ENCODE results near the gene TMEM132C. TPM values are rescaled to one million over a fixed set of nuclear protein-coding genes. Genes with fewer than 3 reads are reported as not detected.

Gene TMEM132C
- total and polyA plus RNA-seq, 4 donors = 0.05 to 0.08 (median 0.05) TPM; not detected in 1

- WGBS = 84% methylated on average over 10 of the region's 10 CpGs
- Histone ChIP-seq H3K36me3 (ENCODE audit: control insufficient read depth in 4 of 4, insufficient read depth in 3 of 4, low read depth in 1 of 4, low read length in 3 of 4) (no peaks in the 10 kb centered on the region), H3K4me1 (ENCODE audit: control insufficient read depth in 4 of 4, insufficient read depth in 4 of 4, low read length in 3 of 4) (no peaks in the 10 kb centered on the region), H3K27me3 (ENCODE audit: control insufficient read depth in 4 of 4, insufficient read depth in 4 of 4, low read length in 3 of 4) (no peaks in the 10 kb centered on the region), H3K27ac (ENCODE audit: low read depth in 1 of 2, low read length in 2 of 2) (no peak overlapping the region), H3K9me3 (ENCODE audit: control insufficient read depth in 4 of 4, low read length in 3 of 4) (peaks cover 0 to 4% (median 0%) of the 10 kb centered on the region in 4 donors), H3K4me3 (ENCODE audit: low read depth in 1 of 3, low read length in 3 of 3) (no peak overlapping the region), H3K9ac (ENCODE audit: low read depth in 1 of 2, low read length in 2 of 2) (no peak overlapping the region)
- no peak for DNase-seq (ENCODE audit: low spot score)
- TF ChIP-seq SP1 (IDR thresholded peaks at IDR 0.05) (no peak), GABPA (IDR thresholded peaks at IDR 0.05 in 1 of 2, conservative IDR thresholded peaks at IDR 0.05 in 1 of 2) (no peak), ATF3 (IDR thresholded peaks at IDR 0.05) (no peak), RXRA (IDR thresholded peaks at IDR 0.05) (no peak), ZBTB33 (IDR thresholded peaks at IDR 0.05) (no peak), NR2F2 (IDR thresholded peaks at IDR 0.05) (no peak), REST (IDR thresholded peaks at IDR 0.05) (no peak), RAD21 (IDR thresholded peaks at IDR 0.05) (no peak), HNF4G (IDR thresholded peaks at IDR 0.05) (no peak), FOXA1 (IDR thresholded peaks at IDR 0.05) (no peak), FOXA2 (IDR thresholded peaks at IDR 0.05) (no peak), CTCF (IDR thresholded peaks at IDR 0.05; ENCODE audit: low read depth, low read length, missing input control) (no peak), TAF1 (conservative IDR thresholded peaks at IDR 0.05) (no peak), JUND (IDR thresholded peaks at IDR 0.05) (no peak), YY1 (IDR thresholded peaks at IDR 0.05) (no peak), EGR1 (IDR thresholded peaks at IDR 0.05; ENCODE audit: low read depth in 2 of 2) (no peak), MAX (IDR thresholded peaks at IDR 0.05) (no peak), HNF4A (conservative IDR thresholded peaks at IDR 0.05) (no peak)
Observed at GRCh38 chr12:128521981-128522380, 255.0 kb downstream of the TMEM132C start.

Measured in liver (tissue), 9 donors.